ENCODE data around the gene CEP83.
A peak's percentile ranks its signal among the peaks of the same experiment; 100 is the strongest.

CEP83 gene

DNA sequence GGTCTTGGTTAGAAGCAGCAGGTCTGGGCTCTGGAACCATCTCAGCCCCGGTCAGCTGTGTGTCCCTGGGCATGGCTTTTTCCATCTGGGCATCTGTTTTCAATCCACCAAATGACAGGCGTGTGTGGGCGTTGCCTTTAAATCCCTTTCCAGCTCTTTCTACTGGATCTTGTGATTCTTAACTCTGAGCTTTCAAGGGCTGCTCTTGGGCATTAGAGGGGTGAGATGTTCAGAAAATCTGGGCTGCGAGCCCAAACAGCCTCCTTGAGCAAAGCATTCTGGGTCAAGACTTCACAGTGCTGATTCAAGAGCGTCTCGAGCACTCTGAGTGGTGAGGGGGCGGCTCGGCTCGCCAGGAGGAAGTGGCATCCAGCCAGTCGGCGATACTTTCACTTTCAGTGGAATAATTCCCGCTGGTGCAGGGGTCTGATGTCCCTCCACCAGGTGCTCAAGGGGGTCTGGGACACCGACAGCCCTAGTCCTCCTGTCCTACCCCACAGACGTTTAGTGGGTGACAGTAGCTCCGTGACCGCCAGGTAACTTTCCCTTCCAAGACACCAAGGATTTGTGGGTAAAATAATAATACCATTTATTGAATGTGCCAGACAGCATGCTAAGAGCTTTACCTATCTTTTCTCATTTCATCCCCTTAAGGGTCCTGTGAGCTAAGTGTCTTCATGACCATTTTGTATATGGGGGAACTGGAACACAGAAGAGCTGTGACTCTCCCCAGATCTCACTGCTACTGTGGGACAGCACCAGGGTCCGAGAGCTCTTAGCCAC lies 197.2 kb downstream of the CEP83 start:
- Histone ChIP-seq H3K4me3 (ENCODE audit: extremely low read depth, insufficient read depth, low read length, poor library complexity, severe bottlenecking) (no peak overlapping the region), H3K27ac (ENCODE audit: low read depth, low read length, severe bottlenecking) (peak overlapping the region; percentile 30)
- WGBS, 2 experiments (ENCODE audit: insufficient coverage in 2 of 2): 88 to 89% methylated on average over 10 to 11 of the region's 17 CpGs

GRCh38 chr12:94261786-94262185 lies 197.9 kb downstream of the CEP83 start:
- H3K9me3 ChIP-seq (ENCODE audit: control insufficient read depth, low read length): no peaks in the 10 kb centered on the region
- peaks cover 18% of the 10 kb centered on the region for H3K36me3 ChIP-seq (ENCODE audit: control insufficient read depth, insufficient read depth, low read length)
- H3K27ac ChIP-seq (ENCODE audit: low read depth, low read length, severe bottlenecking): peak overlapping the region; percentile 30
- H3K4me1 ChIP-seq (ENCODE audit: control insufficient read depth, insufficient read depth, low read length, poor library complexity, severe bottlenecking): peaks cover 7% of the 10 kb centered on the region
- WGBS, 2 experiments (ENCODE audit: insufficient coverage in 2 of 2): 78 to 100% methylated on average over 1 to 2 of the region's 3 CpGs
- no peak overlapping the region for H3K4me3 ChIP-seq (ENCODE audit: extremely low read depth, insufficient read depth, low read length, poor library complexity, severe bottlenecking)

More for the DNA sequence above, 197.2 kb downstream of the CEP83 start:
- H3K9me3 ChIP-seq (ENCODE audit: control insufficient read depth, low read length): no peaks in the 10 kb centered on the region
- peaks cover 7% of the 10 kb centered on the region for H3K4me1 ChIP-seq (ENCODE audit: control insufficient read depth, insufficient read depth, low read length, poor library complexity, severe bottlenecking)
- peaks cover 18% of the 10 kb centered on the region for H3K36me3 ChIP-seq (ENCODE audit: control insufficient read depth, insufficient read depth, low read length)

- H3K27ac ChIP-seq (ENCODE audit: low read depth, low read length, severe bottlenecking): no peak overlapping the region
- H3K36me3 ChIP-seq (ENCODE audit: control insufficient read depth, insufficient read depth, low read length): peaks cover 18% of the 10 kb centered on the region
- H3K9me3 ChIP-seq (ENCODE audit: control insufficient read depth, low read length): no peaks in the 10 kb centered on the region
- 65% methylated on average over 2 of the region's 2 CpGs; no CpG with 5 or more reads in 1 of the 2 experiments for WGBS, 2 experiments (ENCODE audit: insufficient coverage in 2 of 2)
- H3K4me3 ChIP-seq (ENCODE audit: extremely low read depth, insufficient read depth, low read length, poor library complexity, severe bottlenecking): no peak overlapping the region
- peaks cover 7% of the 10 kb centered on the region for H3K4me1 ChIP-seq (ENCODE audit: control insufficient read depth, insufficient read depth, low read length, poor library complexity, severe bottlenecking)
These were observed 198.5 kb downstream of the CEP83 start for GRCh38 chr12:94261119-94261518.

DNA sequence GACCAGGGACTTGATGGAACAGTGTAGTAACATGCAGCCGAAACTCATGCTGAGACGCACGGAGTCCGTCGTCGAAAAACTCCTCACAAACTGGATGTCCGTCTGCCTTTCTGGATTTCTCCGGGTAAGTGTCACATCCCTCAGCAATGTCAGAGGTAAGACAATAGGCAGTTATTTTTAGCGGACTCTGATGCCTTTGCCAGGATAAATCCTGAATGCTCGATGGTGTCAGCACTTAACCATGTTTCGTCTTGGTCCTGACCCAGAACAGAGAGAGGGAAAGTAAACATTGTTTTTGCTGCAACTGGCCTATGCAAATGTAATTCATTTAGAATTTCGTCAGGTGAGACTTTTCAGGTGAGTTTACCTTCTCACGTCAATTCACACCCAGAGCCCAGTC lies 198.9 kb downstream of the CEP83 start:
- Histone ChIP-seq H3K27ac (ENCODE audit: low read depth, low read length, severe bottlenecking) (no peak overlapping the region), H3K36me3 (ENCODE audit: control insufficient read depth, insufficient read depth, low read length) (peaks cover 17% of the 10 kb centered on the region), H3K9me3 (ENCODE audit: control insufficient read depth, low read length) (no peaks in the 10 kb centered on the region), H3K4me3 (ENCODE audit: extremely low read depth, insufficient read depth, low read length, poor library complexity, severe bottlenecking) (no peak overlapping the region), H3K4me1 (ENCODE audit: control insufficient read depth, insufficient read depth, low read length, poor library complexity, severe bottlenecking) (peaks cover 7% of the 10 kb centered on the region)
- WGBS, 2 experiments (ENCODE audit: insufficient coverage in 2 of 2): 69 to 75% methylated on average over 11 to 13 of the region's 13 CpGs

GRCh38 chr12:94260017-94260416 lies 199.7 kb downstream of the CEP83 start:
- peaks cover 14% of the 10 kb centered on the region for H3K36me3 ChIP-seq (ENCODE audit: control insufficient read depth, insufficient read depth, low read length)
- no peak overlapping the region for H3K27ac ChIP-seq (ENCODE audit: low read depth, low read length, severe bottlenecking)
- H3K4me1 ChIP-seq (ENCODE audit: control insufficient read depth, insufficient read depth, low read length, poor library complexity, severe bottlenecking): peaks cover 7% of the 10 kb centered on the region
- H3K4me3 ChIP-seq (ENCODE audit: extremely low read depth, insufficient read depth, low read length, poor library complexity, severe bottlenecking): no peak overlapping the region
- H3K9me3 ChIP-seq (ENCODE audit: control insufficient read depth, low read length): no peaks in the 10 kb centered on the region
- no CpG with 5 or more reads among the region's 3 CpGs for WGBS, 2 experiments (ENCODE audit: insufficient coverage in 2 of 2)

DNA sequence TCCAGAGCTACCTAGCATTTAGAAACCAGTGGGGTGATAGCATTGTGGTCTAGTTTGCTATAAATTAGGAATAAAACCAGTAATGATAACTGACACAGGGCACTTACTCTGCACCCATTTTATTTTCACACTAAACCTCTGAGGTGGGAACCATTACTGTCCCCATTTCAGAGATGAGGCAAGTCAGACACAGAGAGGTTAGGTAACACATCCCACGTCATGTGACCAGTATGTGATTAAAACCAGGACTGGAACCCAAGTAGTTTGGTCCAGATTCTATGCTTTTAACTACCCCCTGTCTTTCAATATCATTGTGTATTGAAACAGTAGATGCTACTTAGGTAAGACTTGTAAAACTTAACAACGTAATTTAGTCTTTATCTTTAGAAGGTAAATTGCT lies 201.1 kb downstream of the CEP83 start:
- no peak overlapping the region for H3K27ac ChIP-seq (ENCODE audit: low read depth, low read length, severe bottlenecking)
- H3K4me3 ChIP-seq (ENCODE audit: extremely low read depth, insufficient read depth, low read length, poor library complexity, severe bottlenecking): no peak overlapping the region
- H3K36me3 ChIP-seq (ENCODE audit: control insufficient read depth, insufficient read depth, low read length): peaks cover 14% of the 10 kb centered on the region
- H3K4me1 ChIP-seq (ENCODE audit: control insufficient read depth, insufficient read depth, low read length, poor library complexity, severe bottlenecking): peaks cover under 1% of the 10 kb centered on the region
- H3K9me3 ChIP-seq (ENCODE audit: control insufficient read depth, low read length): no peaks in the 10 kb centered on the region
- 83% methylated on average over 1 of the region's 2 CpGs; no CpG with 5 or more reads in 1 of the 2 experiments for WGBS, 2 experiments (ENCODE audit: insufficient coverage in 2 of 2)

Measured in mesodermal cell (in vitro differentiated cells).